Natural killer cell (primary cell): ENCODE results near the gene RPL3. TPM values are rescaled to one million over a fixed set of nuclear protein-coding genes. Genes with fewer than 3 reads are reported as not detected.
"Not testable (repeated sequence)": the region's sequence is repeated elsewhere in the genome, so short reads cannot be mapped to it uniquely, and the experiment has no call there.

Experiments used
- ATAC-seq, 3 donors: fragments of 150-1000 bp in 2 of 3; fragments of 200-7000 bp in 1 of 3; cut with Tn5 transposase; 1 replicate in 1 of 3; 2 replicates in 2 of 3; pipeline ENCODE4 v1.10.0; 2021; ENCODE audit warnings: mild to moderate bottlenecking in 2 of 3, moderate library complexity in 2 of 3
- DNase-seq, 2 donors: peaks; one replicate each; pipeline versions ENCODE4 v3.0.0 to v3.0.0-alpha.2; 2013 to 2021; ENCODE audit warnings: mixed read lengths in 1 of 2
- H3K27ac ChIP-seq: one replicate; pipeline ENCODE4 v1.5.1; 2013; ENCODE audit warnings: mild to moderate bottlenecking, low read length
- H3K27me3 ChIP-seq: one replicate; pipeline ENCODE4 v1.6.1; 2013; ENCODE audit warnings: low read length; ENCODE audit not compliant: control insufficient read depth, insufficient read depth
- H3K36me3 ChIP-seq: one replicate; pipeline ENCODE4 v1.6.1; 2013; ENCODE audit warnings: low read length; ENCODE audit not compliant: control insufficient read depth, insufficient read depth
- H3K4me1 ChIP-seq: one replicate; pipeline ENCODE4 v1.6.1; 2013; ENCODE audit warnings: low read length; ENCODE audit not compliant: control insufficient read depth, insufficient read depth
- H3K4me3 ChIP-seq: one replicate; pipeline ENCODE4 v1.5.1; 2013; ENCODE audit warnings: low read length
- H3K9me3 ChIP-seq: one replicate; pipeline ENCODE4 v1.6.1; 2013; ENCODE audit warnings: low read length; ENCODE audit not compliant: control insufficient read depth, insufficient read depth
- H3K27ac Mint-ChIP-seq, 2 donors: one replicate each; pipeline ENCODE4 v1.8.0; 2022; ENCODE audit warnings: mild to moderate bottlenecking in 2 of 2, mixed read lengths in 2 of 2, moderate library complexity in 1 of 2
- H3K27me3 Mint-ChIP-seq, 2 donors: one replicate each; pipeline ENCODE4 v1.8.0; 2022; ENCODE audit warnings: low read depth in 2 of 2, mixed read lengths in 2 of 2
- H3K36me3 Mint-ChIP-seq: one replicate; pipeline ENCODE4 v1.8.0; 2022; ENCODE audit warnings: mixed read lengths
- H3K4me1 Mint-ChIP-seq, 2 donors: one replicate each; pipeline ENCODE4 v1.8.0; 2022; ENCODE audit warnings: mixed read lengths in 2 of 2
- H3K4me3 Mint-ChIP-seq: one replicate; pipeline ENCODE4 v1.8.0; 2022; ENCODE audit warnings: mild to moderate bottlenecking, moderate library complexity, mixed read lengths
- H3K9me3 Mint-ChIP-seq, 2 donors: one replicate each; pipeline ENCODE4 v1.8.0; 2022; ENCODE audit warnings: mixed read lengths in 2 of 2
- WGBS: methylation state at CpG from one replicate; pipeline ENCODE4 v1.1.7; 2013; ENCODE audit warnings: missing lambda C conversion rate; ENCODE audit not compliant: insufficient coverage; 5-methylcytosine and 5-hydroxymethylcytosine counted together
- intact Hi-C: fragments of 100-400 bp; cut with micrococcal nuclease; formaldehyde crosslinking; loops from one replicate; pipeline ENCODE4 v1.14.2; 2022
- total RNA-seq, 4 donors: library from RNA; stranded (reverse); fragments of 120-200 nt in 1 of 4; gene quantifications; one replicate each; pipeline versions ENCODE4 v1.2.3 to v1.2.4, GENCODE V29; 2013 to 2022
- TF ChIP-seq, protein P1 (sequence below): fragments of 200-600 bp; IDR thresholded peaks from one replicate; pipeline ENCODE4 v1.8.0; 2022; ENCODE audit warnings: antibody characterized with exemption

RPL3 gene
- total RNA-seq, 3 donors from 2014 or later (not counting 1 experiment from before 2014, with no cell fraction given) = 1,534 to 1,757 (median 1,614) TPM

DNA sequence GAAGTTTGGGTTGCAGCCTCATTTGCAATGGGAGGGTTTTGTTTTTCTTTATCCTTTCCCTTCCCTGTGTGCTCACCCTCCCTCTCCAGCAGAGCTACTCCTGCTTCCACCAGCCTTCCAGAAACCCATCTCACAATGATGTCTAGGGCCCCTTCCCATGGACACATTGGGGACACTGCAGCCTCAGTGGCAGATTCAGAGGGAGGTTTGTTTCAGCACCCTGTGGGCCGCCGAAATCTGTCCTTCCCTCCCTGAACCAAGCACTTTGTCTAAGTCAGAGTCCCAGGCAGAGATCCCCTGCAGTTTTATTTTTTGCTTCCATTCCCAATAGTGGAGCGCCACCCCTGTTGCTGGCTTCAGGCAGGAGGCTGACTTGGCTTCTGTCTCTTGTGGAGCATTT lies 21.8 kb upstream of the RPL3 start:
- no peaks in the 10 kb centered on the region for H3K27me3 ChIP-seq
- no peaks in the 10 kb centered on the region for H3K36me3 ChIP-seq
- no peak overlapping the region for H3K4me3 ChIP-seq
- Mint-ChIP-seq H3K9me3 (no peaks in the 10 kb centered on the region), H3K27me3 (peaks cover 13 to 22% of the 10 kb centered on the region in 2 donors), H3K4me1 (peaks cover 5 to 6% of the 10 kb centered on the region in 2 donors), H3K27ac (no peak overlapping the region), H3K4me3 (no peak overlapping the region), H3K36me3 (no peaks in the 10 kb centered on the region)
- DNase-seq (no peak), ATAC-seq (no peak)
- WGBS = 93% methylated on average over 3 of the region's 3 CpGs
- TF ChIP-seq, protein P1, sequence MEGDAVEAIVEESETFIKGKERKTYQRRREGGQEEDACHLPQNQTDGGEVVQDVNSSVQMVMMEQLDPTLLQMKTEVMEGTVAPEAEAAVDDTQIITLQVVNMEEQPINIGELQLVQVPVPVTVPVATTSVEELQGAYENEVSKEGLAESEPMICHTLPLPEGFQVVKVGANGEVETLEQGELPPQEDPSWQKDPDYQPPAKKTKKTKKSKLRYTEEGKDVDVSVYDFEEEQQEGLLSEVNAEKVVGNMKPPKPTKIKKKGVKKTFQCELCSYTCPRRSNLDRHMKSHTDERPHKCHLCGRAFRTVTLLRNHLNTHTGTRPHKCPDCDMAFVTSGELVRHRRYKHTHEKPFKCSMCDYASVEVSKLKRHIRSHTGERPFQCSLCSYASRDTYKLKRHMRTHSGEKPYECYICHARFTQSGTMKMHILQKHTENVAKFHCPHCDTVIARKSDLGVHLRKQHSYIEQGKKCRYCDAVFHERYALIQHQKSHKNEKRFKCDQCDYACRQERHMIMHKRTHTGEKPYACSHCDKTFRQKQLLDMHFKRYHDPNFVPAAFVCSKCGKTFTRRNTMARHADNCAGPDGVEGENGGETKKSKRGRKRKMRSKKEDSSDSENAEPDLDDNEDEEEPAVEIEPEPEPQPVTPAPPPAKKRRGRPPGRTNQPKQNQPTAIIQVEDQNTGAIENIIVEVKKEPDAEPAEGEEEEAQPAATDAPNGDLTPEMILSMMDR = no peak
- H3K9me3 ChIP-seq = no peaks in the 10 kb centered on the region
- no peaks in the 10 kb centered on the region for H3K4me1 ChIP-seq
- intact Hi-C loops = no loop called here
- no peak overlapping the region for H3K27ac ChIP-seq

DNA sequence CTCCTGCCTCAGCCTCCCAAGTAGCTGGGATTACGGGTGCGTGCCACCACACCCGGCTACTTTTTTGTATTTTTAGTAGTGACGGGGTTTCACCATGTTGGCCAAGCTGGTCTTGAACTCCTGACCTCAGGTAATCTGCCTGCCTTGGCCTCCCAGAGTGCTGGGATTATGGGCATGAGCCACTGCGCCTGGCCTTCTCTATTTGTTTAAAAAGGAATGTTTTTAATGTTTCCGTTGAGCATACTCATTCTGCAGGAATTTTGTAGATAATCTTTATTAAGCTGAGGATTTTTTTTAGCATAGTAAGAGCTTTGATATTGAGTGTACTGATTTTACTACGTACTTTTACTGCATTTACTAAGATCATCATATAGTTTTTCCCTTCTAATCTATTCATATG lies 20.4 kb upstream of the RPL3 start:
- H3K36me3 Mint-ChIP-seq, intact Hi-C loops, H3K27me3 ChIP-seq, DNase-seq, H3K4me1 ChIP-seq, H3K4me1 Mint-ChIP-seq, H3K9me3 Mint-ChIP-seq, H3K9me3 ChIP-seq, H3K27ac Mint-ChIP-seq, H3K36me3 ChIP-seq, H3K27ac ChIP-seq, ATAC-seq, H3K4me3 Mint-ChIP-seq, H3K4me3 ChIP-seq: not testable (repeated sequence)
- WGBS = 92% methylated on average over 6 of the region's 7 CpGs
- H3K27me3 Mint-ChIP-seq = peaks cover 13 to 22% of the 10 kb centered on the region in 2 donors

GRCh38 chr22:39336411-39336810 lies 17.0 kb upstream of the RPL3 start:
- WGBS = 88% methylated on average over 5 of the region's 5 CpGs
- Mint-ChIP-seq H3K4me1 (no peaks in the 10 kb centered on the region), H3K4me3 (no peak overlapping the region), H3K36me3 (no peaks in the 10 kb centered on the region), H3K27me3 (peaks cover 4 to 12% of the 10 kb centered on the region in 2 donors), H3K9me3 (no peaks in the 10 kb centered on the region), H3K27ac (no peak overlapping the region)
- no peak overlapping the region for H3K4me3 ChIP-seq
- no peaks in the 10 kb centered on the region for H3K4me1 ChIP-seq
- H3K36me3 ChIP-seq = no peaks in the 10 kb centered on the region
- H3K27ac ChIP-seq = no peak overlapping the region
- ATAC-seq (no peak), DNase-seq (no peak)
- no peaks in the 10 kb centered on the region for H3K9me3 ChIP-seq
- no peaks in the 10 kb centered on the region for H3K27me3 ChIP-seq
- intact Hi-C loops = no loop called here
- TF ChIP-seq, protein P1 = no peak

GRCh38 chr22:39332441-39333064 lies 13.1 kb upstream of the RPL3 start:
- TF ChIP-seq, protein P1 = no peak
- Mint-ChIP-seq H3K4me3 (no peak overlapping the region), H3K4me1 (no peaks in the 10 kb centered on the region), H3K27me3 (peaks cover 0 to 2% of the 10 kb centered on the region in 2 donors), H3K9me3 (no peaks in the 10 kb centered on the region), H3K27ac (no peak overlapping the region), H3K36me3 (no peaks in the 10 kb centered on the region)
- DNase-seq (no peak), ATAC-seq (no peak)
- Histone ChIP-seq H3K4me1 (peaks cover 9% of the 10 kb centered on the region), H3K36me3 (no peaks in the 10 kb centered on the region), H3K27ac (no peak overlapping the region), H3K4me3 (no peak overlapping the region), H3K9me3 (no peaks in the 10 kb centered on the region), H3K27me3 (no peaks in the 10 kb centered on the region)
- intact Hi-C loops = no loop called here
- WGBS = 52% methylated on average over 4 of the region's 5 CpGs

GRCh38 chr22:39330553-39330952 lies 11.1 kb upstream of the RPL3 start:
- no CpG with 5 or more reads among the region's 1 CpG for WGBS
- H3K27ac Mint-ChIP-seq, intact Hi-C loops, H3K36me3 Mint-ChIP-seq, H3K9me3 ChIP-seq, H3K27ac ChIP-seq, DNase-seq, H3K4me1 ChIP-seq, H3K36me3 ChIP-seq, H3K4me3 Mint-ChIP-seq, ATAC-seq, H3K4me3 ChIP-seq, H3K27me3 ChIP-seq, H3K4me1 Mint-ChIP-seq, H3K9me3 Mint-ChIP-seq, H3K27me3 Mint-ChIP-seq: not testable (repeated sequence)
